GM23338 (cell line): ENCODE results near the gene TAOK3. TPM values are rescaled to one million over a fixed set of nuclear protein-coding genes. Genes with fewer than 3 reads are reported as not detected.

Experiments
- ATAC-seq: fragments of 200-7000 bp; cut with Tn5 transposase; 3 replicates; pipeline ENCODE4 v1.9.1; 2020
- DNase-seq: peaks from one replicate; pipeline ENCODE4 v3.0.0-alpha.2; 2015; ENCODE audit warnings: low spot score
- H2AFZ ChIP-seq: fragments of 200-600 bp; sonication (generic); 2 replicates; pipeline ENCODE4 v1.8.0; 2016; ENCODE audit warnings: antibody characterized with exemption, mild to moderate bottlenecking, moderate library complexity
- H3F3A ChIP-seq: fragments of 200-600 bp; sonication (generic); replicated peaks from 2 replicates; pipeline ENCODE4 v1.8.0; 2017; ENCODE audit warnings: antibody characterized with exemption, mixed run types, low read depth
- H3K27ac ChIP-seq: fragments of 200-600 bp; sonication (generic); 2 replicates; pipeline ENCODE4 v1.6.1; 2016; ENCODE audit warnings: low read depth
- H3K27me3 ChIP-seq: fragments of 200-600 bp; sonication (generic); 2 replicates; pipeline ENCODE4 v1.8.0; 2016; ENCODE audit warnings: mild to moderate bottlenecking, mixed run types, moderate library complexity; ENCODE audit not compliant: insufficient read depth
- H3K36me3 ChIP-seq: fragments of 200-600 bp; sonication (generic); 2 replicates; pipeline ENCODE4 v1.8.0; 2016; ENCODE audit warnings: mild to moderate bottlenecking; ENCODE audit not compliant: insufficient read depth
- H3K4me1 ChIP-seq: fragments of 200-600 bp; sonication (generic); 2 replicates; pipeline ENCODE4 v1.8.0; 2016; ENCODE audit warnings: mild to moderate bottlenecking, moderate library complexity; ENCODE audit not compliant: insufficient read depth
- H3K4me2 ChIP-seq: fragments of 200-600 bp; sonication (generic); 2 replicates; pipeline ENCODE4 v1.7.1; 2017; ENCODE audit warnings: mixed run types
- H3K4me3 ChIP-seq: fragments of 200-600 bp; sonication (generic); 2 replicates; pipeline ENCODE4 v1.6.1; 2016; ENCODE audit warnings: mixed run types
- H3K79me2 ChIP-seq: fragments of 200-600 bp; sonication (generic); replicated peaks from 2 replicates; pipeline ENCODE4 v1.8.0; 2017; ENCODE audit warnings: mild to moderate bottlenecking; ENCODE audit not compliant: insufficient read depth
- H3K9me2 ChIP-seq: fragments of 200-600 bp; sonication (generic); 2 replicates; pipeline ENCODE4 v1.8.0; 2017; ENCODE audit not compliant: insufficient read depth
- H4K20me1 ChIP-seq: fragments of 200-600 bp; sonication (generic); replicated peaks from 2 replicates; pipeline ENCODE4 v1.8.0; 2017; ENCODE audit warnings: mild to moderate bottlenecking; ENCODE audit not compliant: insufficient read depth
- H3K27ac Mint-ChIP-seq: 2 replicates; pipeline ENCODE4 v1.8.0; 2020; ENCODE audit warnings: inconsistent platforms, mild to moderate bottlenecking, moderate library complexity, mixed read lengths
- H3K27me3 Mint-ChIP-seq: 3 replicates; pipeline ENCODE4 v1.8.0; 2022; ENCODE audit warnings: low read depth, mild to moderate bottlenecking, moderate library complexity, mixed read lengths, inconsistent platforms; ENCODE audit not compliant: insufficient read depth, poor library complexity
- H3K36me3 Mint-ChIP-seq: 3 replicates; pipeline ENCODE4 v1.8.0; 2021; ENCODE audit warnings: low read depth, mild to moderate bottlenecking, inconsistent platforms, moderate library complexity, mixed read lengths
- H3K4me1 Mint-ChIP-seq: 3 replicates; pipeline ENCODE4 v1.8.0; 2020; ENCODE audit warnings: mild to moderate bottlenecking, inconsistent platforms, mixed read lengths
- H3K4me3 Mint-ChIP-seq: 3 replicates; pipeline ENCODE4 v1.8.0; 2021; ENCODE audit warnings: moderate library complexity, mild to moderate bottlenecking, inconsistent platforms, mixed read lengths
- H3K9me3 Mint-ChIP-seq: 3 replicates; pipeline ENCODE4 v1.8.0; 2020; ENCODE audit warnings: moderate library complexity, mild to moderate bottlenecking, inconsistent platforms, mixed read lengths
- CREB1 ChIP-seq: fragments of 250-450 bp; sonication (Bioruptor Pico); IDR thresholded peaks from 2 replicates; pipeline ENCODE4 v1.5.0; 2020; ENCODE audit warnings: low read depth, mild to moderate bottlenecking, moderate library complexity
- EZH2 ChIP-seq: fragments of 200-600 bp; sonication (generic); IDR thresholded peaks from one replicate; pipeline ENCODE4 v1.8.0; 2017; ENCODE audit warnings: antibody characterized with exemption, mild to moderate bottlenecking, low read depth; ENCODE audit not compliant: unreplicated experiment
- EZH2phosphoT487 ChIP-seq: fragments of 200-600 bp; sonication (generic); IDR thresholded peaks from one replicate; pipeline ENCODE4 v1.8.1; 2018; ENCODE audit warnings: antibody characterized with exemption; ENCODE audit not compliant: unreplicated experiment
- JUNB ChIP-seq: IDR thresholded peaks from one replicate; pipeline ENCODE4 v1.6.1; 2016; ENCODE audit warnings: antibody characterized with exemption; ENCODE audit not compliant: unreplicated experiment
- NANOG ChIP-seq: IDR thresholded peaks from 2 replicates; pipeline ENCODE4 v1.6.1; 2016; ENCODE audit warnings: antibody characterized with exemption, borderline replicate concordance
- POLR2AphosphoS5 ChIP-seq: IDR thresholded peaks from 2 replicates; pipeline ENCODE4 v1.6.1; 2016; ENCODE audit warnings: antibody characterized with exemption, low read depth
- REST ChIP-seq: IDR thresholded peaks from one replicate; pipeline ENCODE4 v1.6.1; 2018; ENCODE audit warnings: antibody characterized with exemption; ENCODE audit not compliant: unreplicated experiment
- STAT1 ChIP-seq: IDR thresholded peaks from one replicate; pipeline ENCODE4 v1.6.1; 2016; ENCODE audit warnings: antibody characterized with exemption; ENCODE audit not compliant: unreplicated experiment
- ZNF114 ChIP-seq: fragments of 250-450 bp; sonication (Bioruptor Pico); IDR thresholded peaks from 2 replicates; pipeline ENCODE4 v1.5.0; 2020; ENCODE audit warnings: mild to moderate bottlenecking, moderate library complexity
- ZNF331 ChIP-seq: fragments of 250-450 bp; sonication (Bioruptor Pico); IDR thresholded peaks from 2 replicates; pipeline ENCODE4 v1.5.0; 2020; ENCODE audit warnings: low read depth, mild to moderate bottlenecking, moderate library complexity
- polyA plus RNA-seq: library from polyadenylated mRNA; unstranded; fragments of >200 nt; fragmentation: Nextera tagmentation; extraction: Ambion mirVana; gene quantifications from 2 replicates; pipeline ENCODE4 v1.2.1, GENCODE V29; 2016
- total RNA-seq: library from RNA; depleted of rRNA; stranded (reverse); fragments of >200 nt; shearing (Covaris generic); gene quantifications from 2 replicates; pipeline ENCODE4 v1.2.3, GENCODE V29; 2014
- TF ChIP-seq, protein P1 (sequence below): IDR thresholded peaks from 2 replicates; pipeline ENCODE4 v1.6.1; 2016; ENCODE audit warnings: antibody characterized with exemption
- TF ChIP-seq, protein P2 (sequence below), 2 experiments: fragments of 200-600 bp in 1 of 2; sonication (generic) in 1 of 2; conservative IDR thresholded peaks; 2 replicates each; pipeline versions ENCODE4 v1.5.1 to v1.6.1; 2016 to 2017; ENCODE audit warnings: antibody characterized with exemption in 2 of 2, low read depth in 2 of 2, mild to moderate bottlenecking in 2 of 2, moderate library complexity in 1 of 2
- TF ChIP-seq, protein P3 (sequence below): fragments of 250-450 bp; sonication (Bioruptor Pico); IDR thresholded peaks from 2 replicates; pipeline ENCODE4 v1.5.0; 2020; ENCODE audit warnings: mild to moderate bottlenecking, moderate library complexity

Gene TAOK3
- total and polyA plus RNA-seq, 2 experiments from 2014 or later, result 7.6 to 20.4 TPM

DNA sequence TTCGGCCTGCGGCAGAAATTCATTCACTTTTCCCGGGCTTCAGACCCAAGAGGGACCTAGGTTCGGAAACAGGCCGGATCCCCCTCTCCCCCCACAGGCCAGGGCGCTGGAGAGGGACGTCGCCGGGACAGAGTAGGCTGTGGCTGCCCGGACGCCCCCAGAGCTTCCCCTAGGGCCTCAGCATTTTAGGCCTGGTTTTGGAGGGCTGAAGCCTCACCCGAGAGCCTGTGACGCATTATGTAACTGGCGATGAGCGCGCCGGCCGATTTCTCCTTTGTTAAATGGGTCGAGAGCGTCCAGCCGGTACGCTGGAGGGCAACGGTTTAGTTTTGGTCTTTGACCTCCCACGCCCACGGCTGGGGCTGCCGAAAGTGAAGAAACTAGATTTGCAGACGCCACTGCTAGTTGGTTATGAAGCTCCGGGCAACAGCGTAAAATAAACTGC is 236.1 kb downstream of the TAOK3 start:
- ATAC-seq (peak; percentile 62), DNase-seq (peak; percentile 71)
- Histone ChIP-seq H4K20me1 (peaks cover 15% of the 10 kb centered on the region), H3K4me3 (peak overlapping the region; percentile 93), H2AFZ (no peak overlapping the region), H3K79me2 (peaks cover 74% of the 10 kb centered on the region), H3K27ac (peak overlapping the region; percentile 42; the same call in 1 of the 2 replicates), H3K36me3 (peaks cover 32% of the 10 kb centered on the region), H3K4me2 (peak overlapping the region; percentile 97), H3F3A (peaks cover 10% of the 10 kb centered on the region; the same call in 1 of the 2 replicates), H3K4me1 (peaks cover 10% of the 10 kb centered on the region; the same call in 1 of the 2 replicates), H3K27me3 (no peaks in the 10 kb centered on the region), H3K9me2 (no peaks in the 10 kb centered on the region)
- Mint-ChIP-seq H3K36me3 (peaks cover 53% of the 10 kb centered on the region), H3K27me3 (peaks cover 7% of the 10 kb centered on the region), H3K4me1 (peaks cover 11% of the 10 kb centered on the region), H3K4me3 (peak overlapping the region; percentile 91), H3K9me3 (peaks cover 3% of the 10 kb centered on the region; the same call in 1 of the 3 replicates), H3K27ac (peak overlapping the region; percentile 73)
- no peak for TF ChIP-seq JUNB
- TF ChIP-seq ZNF114, result no peak
- no peak for TF ChIP-seq STAT1
- no peak for TF ChIP-seq EZH2phosphoT487
- TF ChIP-seq, protein P1, sequence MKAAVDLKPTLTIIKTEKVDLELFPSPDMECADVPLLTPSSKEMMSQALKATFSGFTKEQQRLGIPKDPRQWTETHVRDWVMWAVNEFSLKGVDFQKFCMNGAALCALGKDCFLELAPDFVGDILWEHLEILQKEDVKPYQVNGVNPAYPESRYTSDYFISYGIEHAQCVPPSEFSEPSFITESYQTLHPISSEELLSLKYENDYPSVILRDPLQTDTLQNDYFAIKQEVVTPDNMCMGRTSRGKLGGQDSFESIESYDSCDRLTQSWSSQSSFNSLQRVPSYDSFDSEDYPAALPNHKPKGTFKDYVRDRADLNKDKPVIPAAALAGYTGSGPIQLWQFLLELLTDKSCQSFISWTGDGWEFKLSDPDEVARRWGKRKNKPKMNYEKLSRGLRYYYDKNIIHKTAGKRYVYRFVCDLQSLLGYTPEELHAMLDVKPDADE, result no peak
- TF ChIP-seq CREB1, result no peak
- no peak for TF ChIP-seq REST
- TF ChIP-seq, protein P2, sequence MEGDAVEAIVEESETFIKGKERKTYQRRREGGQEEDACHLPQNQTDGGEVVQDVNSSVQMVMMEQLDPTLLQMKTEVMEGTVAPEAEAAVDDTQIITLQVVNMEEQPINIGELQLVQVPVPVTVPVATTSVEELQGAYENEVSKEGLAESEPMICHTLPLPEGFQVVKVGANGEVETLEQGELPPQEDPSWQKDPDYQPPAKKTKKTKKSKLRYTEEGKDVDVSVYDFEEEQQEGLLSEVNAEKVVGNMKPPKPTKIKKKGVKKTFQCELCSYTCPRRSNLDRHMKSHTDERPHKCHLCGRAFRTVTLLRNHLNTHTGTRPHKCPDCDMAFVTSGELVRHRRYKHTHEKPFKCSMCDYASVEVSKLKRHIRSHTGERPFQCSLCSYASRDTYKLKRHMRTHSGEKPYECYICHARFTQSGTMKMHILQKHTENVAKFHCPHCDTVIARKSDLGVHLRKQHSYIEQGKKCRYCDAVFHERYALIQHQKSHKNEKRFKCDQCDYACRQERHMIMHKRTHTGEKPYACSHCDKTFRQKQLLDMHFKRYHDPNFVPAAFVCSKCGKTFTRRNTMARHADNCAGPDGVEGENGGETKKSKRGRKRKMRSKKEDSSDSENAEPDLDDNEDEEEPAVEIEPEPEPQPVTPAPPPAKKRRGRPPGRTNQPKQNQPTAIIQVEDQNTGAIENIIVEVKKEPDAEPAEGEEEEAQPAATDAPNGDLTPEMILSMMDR (conservative IDR thresholded peaks at IDR 0.05; ENCODE audit: low read depth in 2 of 2), result no peak
- no peak for TF ChIP-seq ZNF331 (CRISPR knock-in tag)
- no peak for TF ChIP-seq POLR2AphosphoS5
- no peak for TF ChIP-seq NANOG
- TF ChIP-seq EZH2, result no peak
- TF ChIP-seq, protein P3, sequence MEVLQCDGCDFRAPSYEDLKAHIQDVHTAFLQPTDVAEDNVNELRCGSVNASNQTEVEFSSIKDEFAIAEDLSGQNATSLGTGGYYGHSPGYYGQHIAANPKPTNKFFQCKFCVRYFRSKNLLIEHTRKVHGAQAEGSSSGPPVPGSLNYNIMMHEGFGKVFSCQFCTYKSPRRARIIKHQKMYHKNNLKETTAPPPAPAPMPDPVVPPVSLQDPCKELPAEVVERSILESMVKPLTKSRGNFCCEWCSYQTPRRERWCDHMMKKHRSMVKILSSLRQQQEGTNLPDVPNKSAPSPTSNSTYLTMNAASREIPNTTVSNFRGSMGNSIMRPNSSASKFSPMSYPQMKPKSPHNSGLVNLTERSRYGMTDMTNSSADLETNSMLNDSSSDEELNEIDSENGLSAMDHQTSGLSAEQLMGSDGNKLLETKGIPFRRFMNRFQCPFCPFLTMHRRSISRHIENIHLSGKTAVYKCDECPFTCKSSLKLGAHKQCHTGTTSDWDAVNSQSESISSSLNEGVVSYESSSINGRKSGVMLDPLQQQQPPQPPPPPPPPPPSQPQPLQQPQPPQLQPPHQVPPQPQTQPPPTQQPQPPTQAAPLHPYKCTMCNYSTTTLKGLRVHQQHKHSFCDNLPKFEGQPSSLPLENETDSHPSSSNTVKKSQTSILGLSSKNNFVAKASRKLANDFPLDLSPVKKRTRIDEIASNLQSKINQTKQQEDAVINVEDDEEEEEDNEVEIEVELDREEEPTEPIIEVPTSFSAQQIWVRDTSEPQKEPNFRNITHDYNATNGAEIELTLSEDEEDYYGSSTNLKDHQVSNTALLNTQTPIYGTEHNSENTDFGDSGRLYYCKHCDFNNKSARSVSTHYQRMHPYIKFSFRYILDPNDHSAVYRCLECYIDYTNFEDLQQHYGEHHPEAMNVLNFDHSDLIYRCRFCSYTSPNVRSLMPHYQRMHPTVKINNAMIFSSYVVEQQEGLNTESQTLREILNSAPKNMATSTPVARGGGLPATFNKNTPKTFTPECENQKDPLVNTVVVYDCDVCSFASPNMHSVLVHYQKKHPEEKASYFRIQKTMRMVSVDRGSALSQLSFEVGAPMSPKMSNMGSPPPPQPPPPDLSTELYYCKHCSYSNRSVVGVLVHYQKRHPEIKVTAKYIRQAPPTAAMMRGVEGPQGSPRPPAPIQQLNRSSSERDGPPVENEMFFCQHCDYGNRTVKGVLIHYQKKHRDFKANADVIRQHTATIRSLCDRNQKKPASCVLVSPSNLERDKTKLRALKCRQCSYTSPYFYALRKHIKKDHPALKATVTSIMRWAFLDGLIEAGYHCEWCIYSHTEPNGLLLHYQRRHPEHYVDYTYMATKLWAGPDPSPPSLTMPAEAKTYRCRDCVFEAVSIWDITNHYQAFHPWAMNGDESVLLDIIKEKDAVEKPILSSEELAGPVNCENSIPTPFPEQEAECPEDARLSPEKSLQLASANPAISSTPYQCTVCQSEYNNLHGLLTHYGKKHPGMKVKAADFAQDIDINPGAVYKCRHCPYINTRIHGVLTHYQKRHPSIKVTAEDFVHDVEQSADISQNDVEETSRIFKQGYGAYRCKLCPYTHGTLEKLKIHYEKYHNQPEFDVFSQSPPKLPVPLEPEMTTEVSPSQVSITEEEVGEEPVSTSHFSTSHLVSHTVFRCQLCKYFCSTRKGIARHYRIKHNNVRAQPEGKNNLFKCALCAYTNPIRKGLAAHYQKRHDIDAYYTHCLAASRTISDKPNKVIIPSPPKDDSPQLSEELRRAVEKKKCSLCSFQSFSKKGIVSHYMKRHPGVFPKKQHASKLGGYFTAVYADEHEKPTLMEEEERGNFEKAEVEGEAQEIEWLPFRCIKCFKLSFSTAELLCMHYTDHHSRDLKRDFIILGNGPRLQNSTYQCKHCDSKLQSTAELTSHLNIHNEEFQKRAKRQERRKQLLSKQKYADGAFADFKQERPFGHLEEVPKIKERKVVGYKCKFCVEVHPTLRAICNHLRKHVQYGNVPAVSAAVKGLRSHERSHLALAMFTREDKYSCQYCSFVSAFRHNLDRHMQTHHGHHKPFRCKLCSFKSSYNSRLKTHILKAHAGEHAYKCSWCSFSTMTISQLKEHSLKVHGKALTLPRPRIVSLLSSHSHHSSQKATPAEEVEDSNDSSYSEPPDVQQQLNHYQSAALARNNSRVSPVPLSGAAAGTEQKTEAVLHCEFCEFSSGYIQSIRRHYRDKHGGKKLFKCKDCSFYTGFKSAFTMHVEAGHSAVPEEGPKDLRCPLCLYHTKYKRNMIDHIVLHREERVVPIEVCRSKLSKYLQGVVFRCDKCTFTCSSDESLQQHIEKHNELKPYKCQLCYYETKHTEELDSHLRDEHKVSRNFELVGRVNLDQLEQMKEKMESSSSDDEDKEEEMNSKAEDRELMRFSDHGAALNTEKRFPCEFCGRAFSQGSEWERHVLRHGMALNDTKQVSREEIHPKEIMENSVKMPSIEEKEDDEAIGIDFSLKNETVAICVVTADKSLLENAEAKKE (CRISPR knock-in tag), result no peak
